Endodermal cell (in vitro differentiated cells): ENCODE measurements around the gene EMX1. TPM values are rescaled to one million over a fixed set of nuclear protein-coding genes. Genes with fewer than 3 reads are reported as not detected.

Experiments used
- DNase-seq: peaks from one replicate; pipeline ENCODE4 v3.0.0-alpha.2; 2017
- H3K27ac ChIP-seq: 2 replicates; pipeline ENCODE4 v1.5.1; 2013; ENCODE audit warnings: mild to moderate bottlenecking, low read depth, low read length, moderate library complexity
- H3K27me3 ChIP-seq: 2 replicates; pipeline ENCODE4 v1.6.1; 2013; ENCODE audit warnings: mild to moderate bottlenecking, low read length, moderate library complexity; ENCODE audit not compliant: insufficient read depth, control insufficient read depth, poor library complexity, severe bottlenecking
- H3K36me3 ChIP-seq: 2 replicates; pipeline ENCODE4 v1.7.0; 2013; ENCODE audit warnings: mild to moderate bottlenecking, low read length, moderate library complexity; ENCODE audit not compliant: control insufficient read depth, insufficient read depth
- H3K4me1 ChIP-seq: one replicate; pipeline ENCODE4 v1.7.0; 2013; ENCODE audit warnings: low read length; ENCODE audit not compliant: control insufficient read depth, insufficient read depth
- H3K4me3 ChIP-seq: 2 replicates; pipeline ENCODE4 v1.5.1; 2013; ENCODE audit warnings: mild to moderate bottlenecking, low read length, moderate library complexity
- H3K9ac ChIP-seq: 2 replicates; pipeline ENCODE4 v1.6.1; 2013; ENCODE audit warnings: mild to moderate bottlenecking, low read length, moderate library complexity; ENCODE audit not compliant: poor library complexity, severe bottlenecking; ENCODE audit errors: extremely low read depth
- H3K9me3 ChIP-seq: 2 replicates; pipeline ENCODE4 v1.6.1; 2013; ENCODE audit warnings: mild to moderate bottlenecking, low read length, moderate library complexity; ENCODE audit not compliant: control insufficient read depth
- H3K27ac Mint-ChIP-seq: 2 replicates; pipeline ENCODE4 v1.8.0; 2020; ENCODE audit warnings: mixed read lengths
- H3K27me3 Mint-ChIP-seq: 2 replicates; pipeline ENCODE4 v1.8.0; 2021; ENCODE audit warnings: mild to moderate bottlenecking, mixed read lengths; ENCODE audit not compliant: insufficient read depth
- H3K36me3 Mint-ChIP-seq: 2 replicates; pipeline ENCODE4 v1.8.0; 2020; ENCODE audit warnings: low read depth, mixed read lengths
- H3K4me1 Mint-ChIP-seq: 2 replicates; pipeline ENCODE4 v1.8.0; 2020; ENCODE audit warnings: mixed read lengths
- H3K4me3 Mint-ChIP-seq: 2 replicates; pipeline ENCODE4 v1.8.0; 2020; ENCODE audit warnings: mild to moderate bottlenecking, moderate library complexity, mixed read lengths
- H3K9me3 Mint-ChIP-seq: 2 replicates; pipeline ENCODE4 v1.8.0; 2020; ENCODE audit warnings: mild to moderate bottlenecking, mixed read lengths
- CTCF ChIP-seq: fragments of 200-600 bp; sonication (generic); conservative IDR thresholded peaks from 2 replicates; pipeline ENCODE4 v1.5.0; 2021; ENCODE audit warnings: antibody characterized with exemption, mild to moderate bottlenecking
- WGBS, 2 experiments: methylation state at CpG; one replicate each; pipeline versions ENCODE4 v1.1.5 to v1.1.7; 2013; ENCODE audit warnings: missing lambda C conversion rate in 2 of 2, mixed read lengths in 1 of 2; ENCODE audit not compliant: insufficient coverage in 1 of 2, insufficient read length in 1 of 2; 5-methylcytosine and 5-hydroxymethylcytosine counted together
- total RNA-seq, 2 donors: library from RNA; stranded (reverse); fragmentation: NEBNext Ultra II Directional in 1 of 2; extraction: Animal tissue kit (Norgen Biotek cat#: 25700) in 1 of 2; gene quantifications; 2 replicates in 1 of 2; 3 replicates in 1 of 2; pipeline ENCODE4 v1.2.1, GENCODE V29; 2021

The EMX1 gene
- total RNA-seq, 2 donors from 2014 or later, result 0.35 to 1.1 TPM

GRCh38 chr2:72961853-72962468, 44.6 kb downstream of the EMX1 start:
- Histone ChIP-seq H3K4me1 (peaks cover 10% of the 10 kb centered on the region), H3K36me3 (no peaks in the 10 kb centered on the region), H3K27me3 (no peaks in the 10 kb centered on the region), H3K27ac (no peak overlapping the region), H3K4me3 (no peak overlapping the region), H3K9ac (no peak overlapping the region), H3K9me3 (no peaks in the 10 kb centered on the region)
- TF ChIP-seq CTCF, result no peak
- H3K9me3 Mint-ChIP-seq, result no peaks in the 10 kb centered on the region
- WGBS, 2 experiments, result 75 to 88% methylated on average over 3 to 8 of the region's 8 CpGs
- H3K27ac Mint-ChIP-seq, result no peak overlapping the region
- H3K36me3 Mint-ChIP-seq, result peaks cover 19% of the 10 kb centered on the region
- peaks cover 22% of the 10 kb centered on the region for H3K4me1 Mint-ChIP-seq
- no peak for DNase-seq
- no peak overlapping the region for H3K4me3 Mint-ChIP-seq
- no peaks in the 10 kb centered on the region for H3K27me3 Mint-ChIP-seq

- H3K4me1 Mint-ChIP-seq, result peaks cover 22% of the 10 kb centered on the region
Measured at GRCh38 chr2:72962911-72963310, 45.6 kb downstream of the EMX1 start.

GRCh38 chr2:72963423-72964145, 46.3 kb downstream of the EMX1 start:
- peaks cover 10% of the 10 kb centered on the region for H3K4me1 ChIP-seq
- peaks cover 16% of the 10 kb centered on the region for H3K36me3 Mint-ChIP-seq
- no peak overlapping the region for H3K27ac ChIP-seq
- no peaks in the 10 kb centered on the region for H3K36me3 ChIP-seq
- no peak overlapping the region for H3K4me3 ChIP-seq
- H3K27me3 Mint-ChIP-seq, result no peaks in the 10 kb centered on the region
- DNase-seq, result peak; percentile 92
- peak overlapping the region; percentile 19 for H3K27ac Mint-ChIP-seq
- H3K9me3 Mint-ChIP-seq, result no peaks in the 10 kb centered on the region
- no peak overlapping the region for H3K4me3 Mint-ChIP-seq
- peaks cover 22% of the 10 kb centered on the region for H3K4me1 Mint-ChIP-seq
- TF ChIP-seq CTCF, result peak; percentile 29
- no peaks in the 10 kb centered on the region for H3K9me3 ChIP-seq
- 69 to 73% methylated on average over 8 to 10 of the region's 10 CpGs for WGBS, 2 experiments
- no peaks in the 10 kb centered on the region for H3K27me3 ChIP-seq
- H3K9ac ChIP-seq, result no peak overlapping the region

More at GRCh38 chr2:72962911-72963310, 45.6 kb downstream of the EMX1 start:
- TF ChIP-seq CTCF, result no peak
- peaks cover 10% of the 10 kb centered on the region for H3K4me1 ChIP-seq
- Mint-ChIP-seq H3K9me3 (no peaks in the 10 kb centered on the region), H3K36me3 (peaks cover 16% of the 10 kb centered on the region), H3K27ac (peak overlapping the region; percentile 19), H3K27me3 (no peaks in the 10 kb centered on the region), H3K4me3 (no peak overlapping the region)
- DNase-seq, result no peak
- no peak overlapping the region for H3K27ac ChIP-seq
- 73 to 78% methylated on average over 4 to 7 of the region's 7 CpGs for WGBS, 2 experiments
- H3K36me3 ChIP-seq, result no peaks in the 10 kb centered on the region
- no peaks in the 10 kb centered on the region for H3K9me3 ChIP-seq
- no peak overlapping the region for H3K4me3 ChIP-seq
- no peak overlapping the region for H3K9ac ChIP-seq
- no peaks in the 10 kb centered on the region for H3K27me3 ChIP-seq
